GM12878 (cell line): ENCODE measurements around the gene SOX9. TPM values are rescaled to one million over a fixed set of nuclear protein-coding genes. Genes with fewer than 3 reads are reported as not detected.

Experiments used
- CEBPZ ChIP-seq: fragments of 150-350 bp; IDR thresholded peaks from 2 replicates; pipeline ENCODE4 v1.6.1; 2016; ENCODE audit warnings: low read depth, low read length
- FOS ChIP-seq: IDR thresholded peaks from 3 replicates; pipeline ENCODE4 v1.6.1; 2011; ENCODE audit warnings: borderline replicate concordance; ENCODE audit not compliant: insufficient read length; ENCODE audit errors: extremely low read depth
- IRF4 ChIP-seq: IDR thresholded peaks from 2 replicates; pipeline ENCODE4 v1.6.1; 2011; ENCODE audit warnings: low read depth, low read length
- KAT2A ChIP-seq: conservative IDR thresholded peaks from 2 replicates; pipeline ENCODE4 v1.6.1; 2011; ENCODE audit warnings: low read depth, low read length; ENCODE audit not compliant: control insufficient read depth
- MXI1 ChIP-seq: fragments of 150-350 bp; IDR thresholded peaks from 2 replicates; pipeline ENCODE4 v1.6.1; 2011; ENCODE audit warnings: low read depth, mild to moderate bottlenecking, inconsistent platforms, low read length, improper control_type of control experiment
- PAX5 ChIP-seq: IDR thresholded peaks from 2 replicates; pipeline ENCODE4 v1.6.1; 2011; ENCODE audit warnings: low read depth, low read length, borderline replicate concordance
- RBBP5 ChIP-seq: fragments of 200-600 bp; sonication (generic); conservative IDR thresholded peaks from 2 replicates; pipeline ENCODE4 v1.6.1; 2016
- RUNX3 ChIP-seq: IDR thresholded peaks from 2 replicates; pipeline ENCODE4 v1.6.1; 2012; ENCODE audit warnings: low read length, inconsistent platforms
- ZNF622 ChIP-seq: fragments of 450-650 bp; IDR thresholded peaks from 2 replicates; pipeline ENCODE4 v1.6.1; 2017; ENCODE audit warnings: mild to moderate bottlenecking, inconsistent platforms
- ZZZ3 ChIP-seq: IDR thresholded peaks from 2 replicates; pipeline ENCODE4 v1.6.1; 2011; ENCODE audit warnings: low read depth; ENCODE audit not compliant: control insufficient read depth, insufficient read length
- polyA plus RNA-seq, 11 experiments: library from polyadenylated mRNA; depleted of rRNA in 4 of 11; unstranded in 6 of 11; stranded (reverse) in 5 of 11; fragments of >200 nt; fragmentation: Nextera tagmentation in 4 of 11; fragmentation: Illumina TruSeq in 1 of 11; extraction: Ambion mirVana in 4 of 11; extraction: Trizol in 1 of 11; gene quantifications; 1 replicate in 1 of 11; 2 replicates in 10 of 11; pipeline versions ENCODE4 v1.2.1 to v1.2.3, GENCODE V29; 2011 to 2016; ENCODE audit warnings: inconsistent platforms in 2 of 11, missing spikeins in 2 of 11, low read depth in 1 of 11
- total RNA-seq, 4 experiments: library from RNA; depleted of rRNA in 3 of 4; stranded (reverse); fragments of >200 nt in 3 of 4; fragmentation: Illumina TruSeq in 1 of 4; extraction: Trizol in 1 of 4; gene quantifications; 2 replicates each; pipeline versions ENCODE4 v1.2.1 to v1.2.3, GENCODE V29; 2013 to 2021
- TF ChIP-seq, protein P1 (sequence below): fragments of 450-650 bp; IDR thresholded peaks from 2 replicates; pipeline ENCODE4 v1.6.1; 2017; ENCODE audit warnings: mild to moderate bottlenecking, low read depth, inconsistent platforms; ENCODE audit not compliant: poor library complexity, severe bottlenecking
- TF ChIP-seq, protein P2 (sequence below): fragments of 450-650 bp; IDR thresholded peaks from 2 replicates; pipeline ENCODE4 v1.6.1; 2017; ENCODE audit warnings: mild to moderate bottlenecking
- TF ChIP-seq, protein P3 (sequence below), 3 experiments: IDR thresholded peaks in 2 of 3; conservative IDR thresholded peaks in 1 of 3; 2 replicates each; pipeline ENCODE4 v1.5.1; 2011; ENCODE audit warnings: low read depth in 3 of 3, low read length in 3 of 3, mild to moderate bottlenecking in 3 of 3, control low read depth in 2 of 3, moderate library complexity in 2 of 3, inconsistent platforms in 1 of 3, mixed read lengths in 1 of 3; ENCODE audit not compliant: control insufficient read depth in 2 of 3, insufficient read depth in 1 of 3; ENCODE audit errors: extremely low read depth in 1 of 3
- TF ChIP-seq, protein P4 (sequence below): IDR thresholded peaks from 2 replicates; pipeline ENCODE4 v1.6.1; 2012; ENCODE audit warnings: low read depth, low read length, improper control_type of control experiment
- TF ChIP-seq, protein P5 (sequence below): fragments of 450-650 bp; IDR thresholded peaks from 2 replicates; pipeline ENCODE4 v1.6.1; 2018; ENCODE audit warnings: borderline replicate concordance, mild to moderate bottlenecking; ENCODE audit not compliant: partially characterized antibody

The SOX9 gene
- total and polyA plus RNA-seq, 10 of the 15 experiments (the other 5 are each of a cell fraction or from before 2014, with no cell fraction given), result 1.2 to 19.0 (median 5.5) TPM

GRCh38 chr17:72121164-72122009 lies 567 bp downstream of the SOX9 start (continued):
- TF ChIP-seq, protein P1, sequence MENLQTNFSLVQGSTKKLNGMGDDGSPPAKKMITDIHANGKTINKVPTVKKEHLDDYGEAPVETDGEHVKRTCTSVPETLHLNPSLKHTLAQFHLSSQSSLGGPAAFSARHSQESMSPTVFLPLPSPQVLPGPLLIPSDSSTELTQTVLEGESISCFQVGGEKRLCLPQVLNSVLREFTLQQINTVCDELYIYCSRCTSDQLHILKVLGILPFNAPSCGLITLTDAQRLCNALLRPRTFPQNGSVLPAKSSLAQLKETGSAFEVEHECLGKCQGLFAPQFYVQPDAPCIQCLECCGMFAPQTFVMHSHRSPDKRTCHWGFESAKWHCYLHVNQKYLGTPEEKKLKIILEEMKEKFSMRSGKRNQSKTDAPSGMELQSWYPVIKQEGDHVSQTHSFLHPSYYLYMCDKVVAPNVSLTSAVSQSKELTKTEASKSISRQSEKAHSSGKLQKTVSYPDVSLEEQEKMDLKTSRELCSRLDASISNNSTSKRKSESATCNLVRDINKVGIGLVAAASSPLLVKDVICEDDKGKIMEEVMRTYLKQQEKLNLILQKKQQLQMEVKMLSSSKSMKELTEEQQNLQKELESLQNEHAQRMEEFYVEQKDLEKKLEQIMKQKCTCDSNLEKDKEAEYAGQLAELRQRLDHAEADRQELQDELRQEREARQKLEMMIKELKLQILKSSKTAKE, result no peak
- no peak for TF ChIP-seq ZNF622
- TF ChIP-seq IRF4, result no peak
- no peak for TF ChIP-seq PAX5
- TF ChIP-seq, protein P2, sequence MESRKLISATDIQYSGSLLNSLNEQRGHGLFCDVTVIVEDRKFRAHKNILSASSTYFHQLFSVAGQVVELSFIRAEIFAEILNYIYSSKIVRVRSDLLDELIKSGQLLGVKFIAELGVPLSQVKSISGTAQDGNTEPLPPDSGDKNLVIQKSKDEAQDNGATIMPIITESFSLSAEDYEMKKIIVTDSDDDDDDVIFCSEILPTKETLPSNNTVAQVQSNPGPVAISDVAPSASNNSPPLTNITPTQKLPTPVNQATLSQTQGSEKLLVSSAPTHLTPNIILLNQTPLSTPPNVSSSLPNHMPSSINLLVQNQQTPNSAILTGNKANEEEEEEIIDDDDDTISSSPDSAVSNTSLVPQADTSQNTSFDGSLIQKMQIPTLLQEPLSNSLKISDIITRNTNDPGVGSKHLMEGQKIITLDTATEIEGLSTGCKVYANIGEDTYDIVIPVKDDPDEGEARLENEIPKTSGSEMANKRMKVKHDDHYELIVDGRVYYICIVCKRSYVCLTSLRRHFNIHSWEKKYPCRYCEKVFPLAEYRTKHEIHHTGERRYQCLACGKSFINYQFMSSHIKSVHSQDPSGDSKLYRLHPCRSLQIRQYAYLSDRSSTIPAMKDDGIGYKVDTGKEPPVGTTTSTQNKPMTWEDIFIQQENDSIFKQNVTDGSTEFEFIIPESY, result no peak
- no peak for TF ChIP-seq RBBP5
- TF ChIP-seq ZZZ3, result no peak
- TF ChIP-seq RUNX3, result no peak
- no peak for TF ChIP-seq FOS
- TF ChIP-seq CEBPZ, result no peak
- TF ChIP-seq MXI1, result peak; percentile 43; the same call in 1 of the 2 replicates
- no peak for TF ChIP-seq KAT2A
- TF ChIP-seq, protein P3, sequence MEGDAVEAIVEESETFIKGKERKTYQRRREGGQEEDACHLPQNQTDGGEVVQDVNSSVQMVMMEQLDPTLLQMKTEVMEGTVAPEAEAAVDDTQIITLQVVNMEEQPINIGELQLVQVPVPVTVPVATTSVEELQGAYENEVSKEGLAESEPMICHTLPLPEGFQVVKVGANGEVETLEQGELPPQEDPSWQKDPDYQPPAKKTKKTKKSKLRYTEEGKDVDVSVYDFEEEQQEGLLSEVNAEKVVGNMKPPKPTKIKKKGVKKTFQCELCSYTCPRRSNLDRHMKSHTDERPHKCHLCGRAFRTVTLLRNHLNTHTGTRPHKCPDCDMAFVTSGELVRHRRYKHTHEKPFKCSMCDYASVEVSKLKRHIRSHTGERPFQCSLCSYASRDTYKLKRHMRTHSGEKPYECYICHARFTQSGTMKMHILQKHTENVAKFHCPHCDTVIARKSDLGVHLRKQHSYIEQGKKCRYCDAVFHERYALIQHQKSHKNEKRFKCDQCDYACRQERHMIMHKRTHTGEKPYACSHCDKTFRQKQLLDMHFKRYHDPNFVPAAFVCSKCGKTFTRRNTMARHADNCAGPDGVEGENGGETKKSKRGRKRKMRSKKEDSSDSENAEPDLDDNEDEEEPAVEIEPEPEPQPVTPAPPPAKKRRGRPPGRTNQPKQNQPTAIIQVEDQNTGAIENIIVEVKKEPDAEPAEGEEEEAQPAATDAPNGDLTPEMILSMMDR (IDR thresholded peaks at IDR 0.05 in 2 of 3, conservative IDR thresholded peaks at IDR 0.05 in 1 of 3; ENCODE audit: control insufficient read depth in 2 of 3, extremely low read depth in 1 of 3, insufficient read depth in 1 of 3, low read depth in 3 of 3, low read length in 3 of 3), result 0 out of 6 replicates have a peak, but pooled peaks of 1 of the 3 experiments have one; percentile 1
- TF ChIP-seq, protein P4, sequence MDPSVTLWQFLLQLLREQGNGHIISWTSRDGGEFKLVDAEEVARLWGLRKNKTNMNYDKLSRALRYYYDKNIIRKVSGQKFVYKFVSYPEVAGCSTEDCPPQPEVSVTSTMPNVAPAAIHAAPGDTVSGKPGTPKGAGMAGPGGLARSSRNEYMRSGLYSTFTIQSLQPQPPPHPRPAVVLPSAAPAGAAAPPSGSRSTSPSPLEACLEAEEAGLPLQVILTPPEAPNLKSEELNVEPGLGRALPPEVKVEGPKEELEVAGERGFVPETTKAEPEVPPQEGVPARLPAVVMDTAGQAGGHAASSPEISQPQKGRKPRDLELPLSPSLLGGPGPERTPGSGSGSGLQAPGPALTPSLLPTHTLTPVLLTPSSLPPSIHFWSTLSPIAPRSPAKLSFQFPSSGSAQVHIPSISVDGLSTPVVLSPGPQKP, result no peak
- TF ChIP-seq, protein P5, sequence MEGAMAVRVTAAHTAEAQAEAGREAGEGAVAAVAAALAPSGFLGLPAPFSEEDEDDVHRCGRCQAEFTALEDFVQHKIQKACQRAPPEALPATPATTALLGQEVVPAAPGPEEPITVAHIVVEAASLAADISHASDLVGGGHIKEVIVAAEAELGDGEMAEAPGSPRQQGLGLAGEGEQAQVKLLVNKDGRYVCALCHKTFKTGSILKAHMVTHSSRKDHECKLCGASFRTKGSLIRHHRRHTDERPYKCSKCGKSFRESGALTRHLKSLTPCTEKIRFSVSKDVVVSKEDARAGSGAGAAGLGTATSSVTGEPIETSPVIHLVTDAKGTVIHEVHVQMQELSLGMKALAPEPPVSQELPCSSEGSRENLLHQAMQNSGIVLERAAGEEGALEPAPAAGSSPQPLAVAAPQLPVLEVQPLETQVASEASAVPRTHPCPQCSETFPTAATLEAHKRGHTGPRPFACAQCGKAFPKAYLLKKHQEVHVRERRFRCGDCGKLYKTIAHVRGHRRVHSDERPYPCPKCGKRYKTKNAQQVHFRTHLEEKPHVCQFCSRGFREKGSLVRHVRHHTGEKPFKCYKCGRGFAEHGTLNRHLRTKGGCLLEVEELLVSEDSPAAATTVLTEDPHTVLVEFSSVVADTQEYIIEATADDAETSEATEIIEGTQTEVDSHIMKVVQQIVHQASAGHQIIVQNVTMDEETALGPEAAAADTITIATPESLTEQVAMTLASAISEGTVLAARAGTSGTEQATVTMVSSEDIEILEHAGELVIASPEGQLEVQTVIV, result no peak
